Stimulated activated CD4-positive, alpha-beta T cell treated with anti-CD3 and anti-CD28 coated beads, Interleukin-1b, Interleukin-23, amount 100 ng/mL, for 4 hours (primary cell): ENCODE data around the gene PROB1.
A peak's percentile ranks its signal among the peaks of the same experiment; 100 is the strongest.
"Not testable (repeated sequence)": the region's sequence is repeated elsewhere in the genome, so short reads cannot be mapped to it uniquely, and the experiment has no call there.

Experiments
- DNase-seq, 2 donors: peaks; one replicate each; pipeline ENCODE4 v3.0.0-alpha.2; 2020; ENCODE audit warnings: low read depth in 2 of 2

PROB1 gene

GRCh38 chr5:139394654-139395566, at the start of gene PROB1:
TSS of gene PROB1 (minus strand) at chr5:139395104. CDS start at chr5:139395081, 23 bp downstream.
- no peak for DNase-seq

- no peak for DNase-seq
Observed at GRCh38 chr5:139443831-139444453, 49.0 kb upstream of the PROB1 start.

- not testable (repeated sequence) for DNase-seq
Observed at GRCh38 chr5:139440416-139440815, 45.5 kb upstream of the PROB1 start.

GRCh38 chr5:139439013-139439903, 44.4 kb upstream of the PROB1 start, which contains the start of gene DNAJC18:
TSS of gene DNAJC18 (minus strand) at chr5:139439525. CDS start at chr5:139439445, 80 bp downstream.
- peak; percentile 80 to 87 for DNase-seq

- DNase-seq = no peak
Observed at GRCh38 chr5:139438707-139439012, 43.8 kb upstream of the PROB1 start.

- no peak for DNase-seq
Observed at GRCh38 chr5:139435676-139436075, 40.8 kb upstream of the PROB1 start.

GRCh38 chr5:139431706-139432105, 36.8 kb upstream of the PROB1 start:
- no peak for DNase-seq

GRCh38 chr5:139430015-139430414, 35.1 kb upstream of the PROB1 start:
- DNase-seq = no peak

GRCh38 chr5:139426203-139426885, 31.4 kb upstream of the PROB1 start:
- DNase-seq = no peak

GRCh38 chr5:139425497-139425896, 30.6 kb upstream of the PROB1 start:
- no peak for DNase-seq

GRCh38 chr5:139422307-139422893, 27.5 kb upstream of the PROB1 start:
- DNase-seq = peak in 1 of 2 donors; percentile 56

GRCh38 chr5:139419226-139420192, 24.6 kb upstream of the PROB1 start:
- no peak for DNase-seq

- DNase-seq = no peak
Observed at GRCh38 chr5:139418793-139419192, 23.9 kb upstream of the PROB1 start.

- no peak for DNase-seq
Observed at GRCh38 chr5:139417214-139417613, 22.3 kb upstream of the PROB1 start.

GRCh38 chr5:139416651-139417050, 21.7 kb upstream of the PROB1 start:
- DNase-seq = no peak

GRCh38 chr5:139415869-139416268, 21.0 kb upstream of the PROB1 start:
- no peak for DNase-seq

- DNase-seq = no peak
Observed at GRCh38 chr5:139415221-139415861, 20.4 kb upstream of the PROB1 start.

- no peak for DNase-seq
Observed at GRCh38 chr5:139414581-139415130, 19.8 kb upstream of the PROB1 start.

GRCh38 chr5:139413963-139414362, 19.1 kb upstream of the PROB1 start:
- DNase-seq = no peak
